GM12873 (cell line): Measurements from ENCODE around the gene EIF3F.

Experiments
- CTCF ChIP-seq: IDR thresholded peaks from 2 replicates; pipeline ENCODE4 v1.5.1; 2012; ENCODE audit warnings: low read depth, mild to moderate bottlenecking, moderate library complexity, low read length, control low read depth; ENCODE audit not compliant: insufficient read depth; ENCODE audit errors: missing control alignments

EIF3F gene

DNA sequence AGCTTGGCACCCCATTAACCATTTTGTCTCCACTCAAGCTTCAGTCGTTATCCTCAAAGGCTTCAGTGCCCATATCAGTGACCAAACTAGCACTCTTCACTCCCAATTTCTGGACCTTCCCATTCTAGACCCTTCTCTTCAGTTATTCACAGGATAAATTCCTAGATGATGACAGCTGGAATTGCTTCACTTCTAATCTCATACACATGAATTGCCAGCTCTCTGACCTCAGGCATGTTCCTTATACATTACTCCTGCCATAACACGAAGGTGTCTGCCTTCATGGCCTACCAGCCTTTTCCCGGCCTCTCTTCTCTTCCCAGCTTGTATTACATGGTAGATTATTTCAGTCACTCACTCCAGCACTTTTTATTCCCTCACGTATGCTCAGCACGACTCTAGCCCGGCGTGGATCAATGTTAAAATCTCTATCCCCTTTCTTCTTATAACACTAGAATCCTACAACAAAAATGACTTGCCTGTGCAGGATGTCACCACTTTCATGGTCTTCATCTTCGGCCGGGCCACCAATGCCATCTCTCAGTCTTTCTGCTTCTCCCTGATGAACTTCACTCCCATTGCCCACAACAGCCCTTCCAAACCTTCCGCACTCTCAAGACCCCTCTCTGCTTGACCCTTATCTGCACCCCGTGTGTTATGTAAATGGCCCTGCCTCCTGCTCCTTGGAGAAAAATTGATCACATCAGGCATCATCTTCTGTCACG, 36.9 kb downstream of the EIF3F start:
- TF ChIP-seq CTCF, result no peak

DNA sequence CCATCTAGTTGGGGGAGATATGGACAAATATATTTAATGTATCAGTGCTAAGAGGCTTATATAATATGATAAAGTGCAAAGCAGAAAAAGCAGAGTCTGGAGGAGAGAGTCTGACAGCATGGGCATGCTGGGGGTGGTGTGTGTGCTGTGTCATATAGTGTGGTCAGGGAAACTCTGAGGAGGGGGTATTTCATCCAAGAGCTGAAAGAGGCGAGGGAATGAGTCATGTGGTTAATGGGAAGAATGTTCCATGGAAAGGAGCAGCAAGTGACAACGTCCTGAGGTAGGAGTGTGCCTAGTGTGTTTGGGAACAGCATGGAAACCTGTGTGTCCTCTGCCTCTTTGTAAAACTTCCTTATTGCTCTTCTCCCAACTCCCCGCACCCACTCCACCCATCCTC, 38.0 kb downstream of the EIF3F start:
- no peak for TF ChIP-seq CTCF

DNA sequence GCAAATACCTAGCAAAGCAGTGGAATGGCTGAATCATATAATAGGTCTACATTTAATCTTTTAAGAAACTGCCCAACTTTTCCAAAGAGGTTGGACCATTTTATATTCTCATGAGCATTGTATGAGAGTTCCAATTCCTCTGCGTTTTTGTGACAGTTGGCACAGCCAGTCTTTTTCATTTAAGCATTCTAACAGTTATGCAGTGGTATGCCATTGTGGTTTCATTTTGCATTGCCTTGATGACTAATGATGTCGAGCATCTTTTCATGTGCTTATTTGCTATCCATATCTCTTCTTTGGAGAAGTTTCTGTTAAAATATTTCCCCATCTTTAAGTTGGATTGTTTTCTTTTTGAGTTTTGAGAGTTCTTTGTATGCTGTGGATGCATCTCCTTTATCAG, 38.7 kb downstream of the EIF3F start:
- TF ChIP-seq CTCF, result no peak

DNA sequence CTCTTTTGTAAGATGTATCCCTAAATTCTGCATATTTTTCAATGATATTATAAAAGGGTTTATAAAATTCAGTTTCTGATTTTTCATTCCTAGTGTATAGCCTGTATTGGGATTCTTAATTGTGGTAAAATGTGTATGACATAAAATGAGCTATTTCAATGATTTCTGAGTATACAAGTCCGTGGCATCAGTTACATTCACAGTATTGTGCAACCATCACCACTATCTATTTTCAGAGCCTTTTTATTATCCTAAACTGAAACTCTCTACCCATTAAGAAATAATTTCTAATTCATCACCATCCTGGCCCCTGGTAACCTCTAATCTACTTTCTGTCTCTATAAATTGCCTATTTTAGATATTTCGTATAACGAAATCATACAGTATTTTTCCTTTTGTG, 39.8 kb downstream of the EIF3F start:
- no peak for TF ChIP-seq CTCF

DNA sequence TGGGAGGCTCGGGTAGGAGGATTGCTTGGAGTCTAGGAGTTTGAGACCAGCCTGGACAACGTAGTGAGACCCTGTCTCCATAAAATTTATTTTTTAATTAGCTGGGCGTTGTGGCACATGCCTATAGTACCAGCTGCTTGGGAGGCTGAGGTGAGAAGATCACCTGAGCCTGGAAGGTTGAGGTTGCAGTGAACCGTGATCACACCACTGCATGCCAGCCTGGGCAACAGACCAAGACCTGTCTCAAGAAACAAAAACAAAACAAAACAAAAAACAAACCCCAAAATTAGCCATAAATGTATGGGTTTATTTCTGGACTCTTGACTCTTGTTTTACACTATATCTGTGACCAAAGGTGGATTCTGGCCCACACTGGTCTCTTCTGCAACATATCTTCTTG, 41.6 kb downstream of the EIF3F start:
- TF ChIP-seq CTCF, result no peak

DNA sequence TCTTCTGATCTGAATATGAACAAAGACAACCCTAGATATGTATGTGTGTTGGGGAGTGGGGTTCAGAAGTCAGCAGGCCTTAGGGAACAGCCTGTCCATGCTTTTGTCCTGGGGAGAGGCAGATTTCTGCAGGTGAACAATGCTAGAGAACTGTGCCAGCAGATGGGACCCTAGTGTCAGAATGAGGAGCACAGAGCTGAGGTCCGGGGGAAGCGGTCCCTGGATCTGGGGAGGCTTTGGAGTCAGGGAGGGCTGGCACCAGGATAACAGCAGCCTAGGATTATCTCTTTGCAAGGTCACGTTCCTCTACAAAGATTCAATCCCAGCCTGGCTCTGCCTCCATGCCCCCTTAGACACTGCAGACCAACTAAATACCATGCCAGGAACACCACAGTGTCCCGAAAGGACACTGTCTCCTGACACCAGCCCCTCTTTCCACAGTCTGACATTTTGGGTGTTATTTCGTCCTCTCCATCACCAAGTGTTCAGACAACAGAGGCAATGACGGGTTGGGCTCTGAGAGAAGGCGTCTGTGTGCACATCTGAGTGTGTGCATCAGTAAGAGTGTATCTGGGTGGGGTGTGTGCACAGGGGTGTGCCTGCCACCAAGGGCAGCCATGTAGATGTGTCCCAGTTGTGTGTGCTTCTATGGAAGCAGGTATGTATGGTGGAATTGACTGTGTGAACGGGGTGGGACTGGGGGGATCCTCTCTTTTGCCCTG, 43.5 kb downstream of the EIF3F start:
- no peak for TF ChIP-seq CTCF

GRCh38 chr11:8031248-8032115, 44.3 kb downstream of the EIF3F start:
- TF ChIP-seq CTCF, result no peak
